Measurements from ENCODE around the gene IRGQ.

DNA sequence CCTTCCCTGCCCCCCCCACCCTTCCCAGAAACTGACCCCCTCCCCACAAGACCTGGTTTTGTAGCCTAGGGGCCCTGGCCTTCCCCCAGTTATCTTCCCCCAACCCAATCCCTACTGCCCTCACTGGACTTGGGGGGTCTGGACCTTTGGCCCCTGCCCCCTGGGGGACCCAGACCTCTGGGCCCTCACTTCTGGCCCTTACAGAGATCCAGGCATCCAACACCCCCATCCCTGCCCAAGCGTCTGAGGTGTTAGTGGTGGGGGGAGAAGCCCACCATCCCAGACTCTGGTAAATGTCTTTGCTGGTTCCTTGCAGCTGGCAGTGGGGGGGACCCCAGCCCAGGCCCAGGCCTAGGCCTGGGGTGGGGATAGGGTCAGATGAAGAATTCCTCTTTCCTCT is 27.0 kb upstream of the IRGQ start:
- TF ChIP-seq, protein P1, sequence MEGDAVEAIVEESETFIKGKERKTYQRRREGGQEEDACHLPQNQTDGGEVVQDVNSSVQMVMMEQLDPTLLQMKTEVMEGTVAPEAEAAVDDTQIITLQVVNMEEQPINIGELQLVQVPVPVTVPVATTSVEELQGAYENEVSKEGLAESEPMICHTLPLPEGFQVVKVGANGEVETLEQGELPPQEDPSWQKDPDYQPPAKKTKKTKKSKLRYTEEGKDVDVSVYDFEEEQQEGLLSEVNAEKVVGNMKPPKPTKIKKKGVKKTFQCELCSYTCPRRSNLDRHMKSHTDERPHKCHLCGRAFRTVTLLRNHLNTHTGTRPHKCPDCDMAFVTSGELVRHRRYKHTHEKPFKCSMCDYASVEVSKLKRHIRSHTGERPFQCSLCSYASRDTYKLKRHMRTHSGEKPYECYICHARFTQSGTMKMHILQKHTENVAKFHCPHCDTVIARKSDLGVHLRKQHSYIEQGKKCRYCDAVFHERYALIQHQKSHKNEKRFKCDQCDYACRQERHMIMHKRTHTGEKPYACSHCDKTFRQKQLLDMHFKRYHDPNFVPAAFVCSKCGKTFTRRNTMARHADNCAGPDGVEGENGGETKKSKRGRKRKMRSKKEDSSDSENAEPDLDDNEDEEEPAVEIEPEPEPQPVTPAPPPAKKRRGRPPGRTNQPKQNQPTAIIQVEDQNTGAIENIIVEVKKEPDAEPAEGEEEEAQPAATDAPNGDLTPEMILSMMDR (IDR thresholded peaks at IDR 0.05) = no peak
- no peak for TF ChIP-seq POLR2A (IDR thresholded peaks at IDR 0.05)
